Upper lobe of left lung (tissue), 6 donors: ENCODE measurements around the gene SLC22A12. TPM values are rescaled to one million over a fixed set of nuclear protein-coding genes. Genes with fewer than 3 reads are reported as not detected.

Source experiments
- ATAC-seq, 2 donors: fragments of 200-7000 bp; cut with Tn5 transposase; one replicate each; pipeline ENCODE4 v1.9.1; 2022; ENCODE audit warnings: mild to moderate bottlenecking in 2 of 2, moderate library complexity in 2 of 2; ENCODE audit not compliant: low FRiP score in 2 of 2
- DNase-seq, 2 donors: peaks; one replicate each; pipeline ENCODE4 v3.0.0-alpha.2; 2019 to 2020
- H3K27ac ChIP-seq, 4 donors: fragments of 200-600 bp; sonication (generic); one replicate each; pipeline ENCODE4 v1.5.1; 2016 to 2019
- H3K27me3 ChIP-seq, 4 donors: fragments of 200-600 bp; sonication (generic); one replicate each; pipeline ENCODE4 v1.5.1; 2017 to 2019
- H3K36me3 ChIP-seq, 4 donors: fragments of 200-600 bp; sonication (generic); one replicate each; pipeline ENCODE4 v1.5.1; 2016 to 2019
- H3K4me1 ChIP-seq, 4 donors: fragments of 200-600 bp; sonication (generic); one replicate each; pipeline ENCODE4 v1.5.1; 2018 to 2019
- H3K4me3 ChIP-seq, 4 donors: fragments of 200-600 bp; sonication (generic); one replicate each; pipeline ENCODE4 v1.5.1; 2017 to 2019; ENCODE audit warnings: mild to moderate bottlenecking in 2 of 4, moderate library complexity in 1 of 4
- H3K9me3 ChIP-seq, 4 donors: fragments of 200-600 bp; sonication (generic); one replicate each; pipeline ENCODE4 v1.5.1; 2018 to 2019
- EP300 ChIP-seq, 4 donors: sonication (generic); formaldehyde crosslinking; IDR thresholded peaks; one replicate each; pipeline ENCODE4 v1.5.1; 2017; ENCODE audit warnings: antibody characterized with exemption in 4 of 4, control low read depth in 2 of 4
- POLR2A ChIP-seq, 4 donors: fragments of 450-650 bp; IDR thresholded peaks; one replicate each; pipeline ENCODE4 v1.5.1; 2016 to 2017; ENCODE audit warnings: antibody characterized with exemption in 4 of 4, mild to moderate bottlenecking in 2 of 4
- POLR2AphosphoS5 ChIP-seq, 2 donors: sonication (generic); formaldehyde crosslinking; IDR thresholded peaks; one replicate each; pipeline ENCODE4 v1.5.1; 2017; ENCODE audit warnings: antibody characterized with exemption in 2 of 2
- WGBS, 2 donors: methylation state at CpG; one replicate each; pipeline ENCODE4 v1.1.5; 2017 to 2018; 5-methylcytosine and 5-hydroxymethylcytosine counted together
- total RNA-seq, 6 donors: library from RNA; depleted of rRNA in 4 of 6; stranded (reverse); fragments of >200 nt in 4 of 6; gene quantifications; one replicate each; pipeline versions ENCODE4 v1.1.0 to v1.2.1, GENCODE V29; 2016 to 2021
- TF ChIP-seq, protein P1 (sequence below), 6 experiments: fragments of 450-650 bp in 4 of 6; fragments of 200-600 bp in 2 of 6; sonication (generic) in 2 of 6; IDR thresholded peaks; one replicate each; pipeline ENCODE4 v1.5.1; 2016 to 2019; ENCODE audit warnings: antibody characterized with exemption in 6 of 6
- donor health status: DM: no; HTN: no; CAD: no; lungs with moderate emphysema.
- donor health status: DM: no; HTN: yes; CAD: no; lungs with severe emphysema.

Gene SLC22A12
- total RNA-seq, 6 donors from 2014 or later, result not detected

DNA sequence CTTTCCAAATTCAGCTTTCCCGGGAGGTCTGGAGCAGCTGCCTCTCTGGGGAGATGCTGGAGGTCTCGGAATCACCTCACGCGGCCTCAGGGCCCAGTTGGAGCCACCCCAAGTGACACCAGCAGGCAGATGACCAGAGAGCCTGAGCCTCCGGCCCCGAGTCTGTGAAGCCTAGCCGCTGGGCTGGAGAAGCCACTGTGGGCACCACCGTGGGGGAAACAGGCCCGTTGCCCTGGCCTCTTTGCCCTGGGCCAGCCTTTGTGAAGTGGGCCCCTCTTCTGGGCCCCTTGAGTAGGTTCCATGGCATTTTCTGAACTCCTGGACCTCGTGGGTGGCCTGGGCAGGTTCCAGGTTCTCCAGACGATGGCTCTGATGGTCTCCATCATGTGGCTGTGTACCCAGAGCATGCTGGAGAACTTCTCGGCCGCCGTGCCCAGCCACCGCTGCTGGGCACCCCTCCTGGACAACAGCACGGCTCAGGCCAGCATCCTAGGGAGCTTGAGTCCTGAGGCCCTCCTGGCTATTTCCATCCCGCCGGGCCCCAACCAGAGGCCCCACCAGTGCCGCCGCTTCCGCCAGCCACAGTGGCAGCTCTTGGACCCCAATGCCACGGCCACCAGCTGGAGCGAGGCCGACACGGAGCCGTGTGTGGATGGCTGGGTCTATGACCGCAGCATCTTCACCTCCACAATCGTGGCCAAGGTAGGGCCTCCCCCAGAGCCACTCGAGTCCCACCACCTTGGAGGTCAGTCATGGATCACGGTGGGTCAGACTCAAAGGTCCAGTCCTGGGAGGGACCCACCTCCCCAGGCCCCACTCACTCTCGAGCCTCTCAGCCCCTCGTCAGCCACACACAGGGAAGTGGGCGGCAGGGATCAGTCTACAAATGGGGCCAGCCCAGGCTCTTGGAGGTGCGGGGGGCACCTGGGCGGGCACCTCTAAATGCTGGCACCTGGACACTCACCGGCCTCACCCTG lies 525 bp downstream of the SLC22A12 start:
- ATAC-seq (no peak), DNase-seq (peak in 1 of 2 donors; percentile 60)
- Histone ChIP-seq H3K4me3 (no peak overlapping the region), H3K27me3 (no peaks in the 10 kb centered on the region), H3K36me3 (no peaks in the 10 kb centered on the region), H3K4me1 (no peaks in the 10 kb centered on the region), H3K27ac (no peak overlapping the region), H3K9me3 (peaks cover 0 to 14% (median 9%) of the 10 kb centered on the region in 4 donors)
- WGBS, 2 donors, result 58 to 86% methylated on average over 11 to 36 of the region's 36 CpGs
- TF ChIP-seq POLR2AphosphoS5 (IDR thresholded peaks at IDR 0.05), result no peak
- TF ChIP-seq, protein P1, sequence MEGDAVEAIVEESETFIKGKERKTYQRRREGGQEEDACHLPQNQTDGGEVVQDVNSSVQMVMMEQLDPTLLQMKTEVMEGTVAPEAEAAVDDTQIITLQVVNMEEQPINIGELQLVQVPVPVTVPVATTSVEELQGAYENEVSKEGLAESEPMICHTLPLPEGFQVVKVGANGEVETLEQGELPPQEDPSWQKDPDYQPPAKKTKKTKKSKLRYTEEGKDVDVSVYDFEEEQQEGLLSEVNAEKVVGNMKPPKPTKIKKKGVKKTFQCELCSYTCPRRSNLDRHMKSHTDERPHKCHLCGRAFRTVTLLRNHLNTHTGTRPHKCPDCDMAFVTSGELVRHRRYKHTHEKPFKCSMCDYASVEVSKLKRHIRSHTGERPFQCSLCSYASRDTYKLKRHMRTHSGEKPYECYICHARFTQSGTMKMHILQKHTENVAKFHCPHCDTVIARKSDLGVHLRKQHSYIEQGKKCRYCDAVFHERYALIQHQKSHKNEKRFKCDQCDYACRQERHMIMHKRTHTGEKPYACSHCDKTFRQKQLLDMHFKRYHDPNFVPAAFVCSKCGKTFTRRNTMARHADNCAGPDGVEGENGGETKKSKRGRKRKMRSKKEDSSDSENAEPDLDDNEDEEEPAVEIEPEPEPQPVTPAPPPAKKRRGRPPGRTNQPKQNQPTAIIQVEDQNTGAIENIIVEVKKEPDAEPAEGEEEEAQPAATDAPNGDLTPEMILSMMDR (IDR thresholded peaks at IDR 0.05), result no peak
- no peak for TF ChIP-seq POLR2A (IDR thresholded peaks at IDR 0.05)
- no peak for TF ChIP-seq EP300 (IDR thresholded peaks at IDR 0.05)

DNA sequence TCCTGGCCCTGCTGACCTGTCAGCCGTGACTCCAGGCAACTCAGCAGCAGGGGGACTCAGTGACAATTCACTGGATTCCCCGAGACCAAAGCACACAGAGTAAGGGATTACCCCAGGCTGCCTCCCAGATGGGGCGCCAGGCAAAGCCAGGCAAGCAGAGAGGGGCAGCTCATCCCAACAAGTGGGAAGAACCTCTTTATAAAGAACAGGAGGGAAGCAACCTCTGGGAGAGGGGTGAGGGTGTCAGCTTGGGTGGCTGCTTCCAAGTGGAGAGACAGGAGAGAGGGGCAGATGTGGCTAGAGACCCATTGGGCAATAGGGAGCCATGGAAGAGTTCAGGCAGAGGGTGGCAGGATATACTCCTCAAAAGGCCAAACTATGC lies 1.2 kb downstream of the SLC22A12 start:
- H3K27me3 ChIP-seq, result no peaks in the 10 kb centered on the region
- H3K36me3 ChIP-seq, result no peaks in the 10 kb centered on the region
- DNase-seq, result no peak
- no peak overlapping the region for H3K27ac ChIP-seq
- no peaks in the 10 kb centered on the region for H3K4me1 ChIP-seq
- TF ChIP-seq, protein P1 (IDR thresholded peaks at IDR 0.05), result no peak
- TF ChIP-seq EP300 (IDR thresholded peaks at IDR 0.05) (no peak), POLR2A (IDR thresholded peaks at IDR 0.05) (no peak), POLR2AphosphoS5 (IDR thresholded peaks at IDR 0.05) (no peak)
- WGBS, 2 donors, result 82 to 86% methylated on average over 3 of the region's 3 CpGs
- no peak for ATAC-seq
- no peak overlapping the region for H3K4me3 ChIP-seq
- peaks cover 0 to 14% (median 9%) of the 10 kb centered on the region in 4 donors for H3K9me3 ChIP-seq

DNA sequence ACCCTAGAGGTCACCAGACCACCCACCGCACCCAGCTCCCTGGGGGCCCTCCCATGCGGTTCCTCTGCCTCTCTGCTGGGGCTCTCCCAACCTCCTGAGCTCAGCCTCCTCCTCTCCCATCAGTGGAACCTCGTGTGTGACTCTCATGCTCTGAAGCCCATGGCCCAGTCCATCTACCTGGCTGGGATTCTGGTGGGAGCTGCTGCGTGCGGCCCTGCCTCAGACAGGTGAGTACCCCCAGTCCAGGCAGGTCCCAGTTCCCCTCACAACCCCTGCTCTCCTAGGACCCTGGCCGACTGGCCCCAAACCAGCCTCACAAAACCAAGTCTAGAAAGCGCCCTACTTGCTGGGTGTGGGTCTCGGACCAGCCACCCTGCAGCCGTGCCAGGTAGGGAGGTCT lies 1.6 kb downstream of the SLC22A12 start:
- H3K27ac ChIP-seq, result no peak overlapping the region
- ATAC-seq (no peak), DNase-seq (no peak)
- 79 to 92% methylated on average over 5 to 9 of the region's 9 CpGs for WGBS, 2 donors
- H3K27me3 ChIP-seq, result no peaks in the 10 kb centered on the region
- TF ChIP-seq EP300 (IDR thresholded peaks at IDR 0.05) (no peak), POLR2A (IDR thresholded peaks at IDR 0.05) (no peak), POLR2AphosphoS5 (IDR thresholded peaks at IDR 0.05) (no peak)
- TF ChIP-seq, protein P1 (IDR thresholded peaks at IDR 0.05), result no peak
- H3K9me3 ChIP-seq, result peaks cover 0 to 14% (median 9%) of the 10 kb centered on the region in 4 donors
- no peaks in the 10 kb centered on the region for H3K4me1 ChIP-seq
- no peaks in the 10 kb centered on the region for H3K36me3 ChIP-seq
- H3K4me3 ChIP-seq, result no peak overlapping the region

DNA sequence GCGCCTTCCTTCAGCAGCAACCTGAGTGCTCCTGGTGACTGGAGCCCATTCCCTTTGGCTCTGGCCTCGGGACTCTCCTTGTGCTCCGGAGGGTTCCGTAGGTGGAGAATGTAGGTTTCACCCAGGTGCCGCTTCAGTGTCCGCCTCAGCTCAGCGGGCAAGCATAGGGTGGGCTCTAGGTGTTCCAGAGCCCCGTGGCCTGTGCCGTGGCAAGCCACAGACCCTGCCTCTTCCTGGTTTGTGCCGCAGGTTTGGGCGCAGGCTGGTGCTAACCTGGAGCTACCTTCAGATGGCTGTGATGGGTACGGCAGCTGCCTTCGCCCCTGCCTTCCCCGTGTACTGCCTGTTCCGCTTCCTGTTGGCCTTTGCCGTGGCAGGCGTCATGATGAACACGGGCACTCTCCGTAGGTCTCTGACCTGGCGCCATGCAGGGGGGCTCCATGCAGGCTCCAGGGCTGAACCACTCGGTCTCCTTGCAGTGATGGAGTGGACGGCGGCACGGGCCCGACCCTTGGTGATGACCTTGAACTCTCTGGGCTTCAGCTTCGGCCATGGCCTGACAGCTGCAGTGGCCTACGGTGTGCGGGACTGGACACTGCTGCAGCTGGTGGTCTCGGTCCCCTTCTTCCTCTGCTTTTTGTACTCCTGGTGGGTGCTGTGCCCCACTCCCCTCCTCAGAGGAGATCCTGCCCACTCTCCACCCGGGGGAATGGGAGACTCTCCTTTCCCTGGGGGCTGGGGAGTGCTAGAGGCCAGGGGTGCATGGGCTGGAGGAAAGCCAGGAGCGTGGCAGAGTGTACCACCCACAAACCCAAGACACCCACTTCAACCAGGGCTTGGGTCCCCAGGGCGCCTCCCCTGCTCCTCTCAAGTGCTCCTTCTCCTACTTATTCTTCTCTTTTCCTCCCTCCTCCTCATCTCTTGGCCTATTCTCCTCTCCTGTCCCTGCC lies 2.4 kb downstream of the SLC22A12 start:
- Histone ChIP-seq H3K9me3 (peaks cover 0 to 12% (median 8%) of the 10 kb centered on the region in 4 donors), H3K4me1 (no peaks in the 10 kb centered on the region), H3K27me3 (no peaks in the 10 kb centered on the region), H3K36me3 (no peaks in the 10 kb centered on the region), H3K27ac (no peak overlapping the region), H3K4me3 (no peak overlapping the region)
- no peak for DNase-seq
- 81 to 83% methylated on average over 19 to 24 of the region's 32 CpGs for WGBS, 2 donors
- no peak for TF ChIP-seq POLR2A (IDR thresholded peaks at IDR 0.05)
- TF ChIP-seq, protein P1 (IDR thresholded peaks at IDR 0.05), result no peak
- no peak for TF ChIP-seq EP300 (IDR thresholded peaks at IDR 0.05)
- TF ChIP-seq POLR2AphosphoS5 (IDR thresholded peaks at IDR 0.05), result no peak
- peak in 1 of 2 donors; percentile 7 for ATAC-seq
